ENCODE results near the gene CTR9. TPM values are rescaled to one million over a fixed set of nuclear protein-coding genes. Genes with fewer than 3 reads are reported as not detected.

Gene CTR9
- total and polyA plus RNA-seq, 9 of the 15 experiments (the other 6 are each of a cell fraction or from before 2014, with no cell fraction given), result 25.4 to 79.3 (median 47.3) TPM

DNA sequence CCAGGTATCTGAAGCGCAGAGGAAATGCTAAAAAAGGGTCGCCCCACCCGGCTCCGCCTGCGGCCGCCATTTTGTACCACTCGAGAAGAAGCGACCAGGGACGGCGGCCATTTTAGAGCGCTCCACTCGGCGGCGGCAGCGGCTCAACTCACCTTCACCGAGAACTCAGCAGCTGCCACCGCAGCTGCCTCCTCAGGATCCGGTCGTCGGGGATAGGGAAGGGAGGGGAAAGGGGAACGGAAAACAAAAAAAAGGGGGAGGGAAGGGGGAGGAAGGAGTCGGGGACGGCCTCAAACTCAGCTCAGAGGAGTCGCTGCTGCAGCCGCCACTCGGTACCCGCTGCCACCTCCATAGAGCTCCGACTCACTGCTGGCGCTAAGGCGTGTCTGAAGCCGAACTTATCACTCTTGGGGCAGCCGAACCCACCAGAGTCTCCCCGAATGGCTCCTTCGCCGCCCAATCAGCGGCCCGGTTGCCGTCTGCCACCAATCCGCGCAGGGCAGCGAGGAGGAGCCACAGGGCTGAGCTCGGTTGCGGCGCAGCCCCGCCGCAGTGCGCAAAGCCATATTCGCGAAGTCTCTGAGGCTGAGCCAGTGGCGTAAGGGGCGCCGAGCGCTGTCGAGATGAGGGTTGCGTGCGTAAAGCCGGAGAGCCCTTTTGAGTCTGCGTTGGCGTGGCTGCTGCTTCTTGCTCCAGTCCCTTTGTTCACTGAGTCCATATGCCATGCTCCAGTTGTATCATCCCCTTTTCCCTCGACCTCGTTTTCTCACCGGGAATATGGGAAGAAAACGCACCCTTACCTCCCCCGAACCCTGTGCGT, 57.7 kb downstream of the CTR9 start, which contains the start of gene EIF4G2 (continued):
- TF ChIP-seq, protein P1, sequence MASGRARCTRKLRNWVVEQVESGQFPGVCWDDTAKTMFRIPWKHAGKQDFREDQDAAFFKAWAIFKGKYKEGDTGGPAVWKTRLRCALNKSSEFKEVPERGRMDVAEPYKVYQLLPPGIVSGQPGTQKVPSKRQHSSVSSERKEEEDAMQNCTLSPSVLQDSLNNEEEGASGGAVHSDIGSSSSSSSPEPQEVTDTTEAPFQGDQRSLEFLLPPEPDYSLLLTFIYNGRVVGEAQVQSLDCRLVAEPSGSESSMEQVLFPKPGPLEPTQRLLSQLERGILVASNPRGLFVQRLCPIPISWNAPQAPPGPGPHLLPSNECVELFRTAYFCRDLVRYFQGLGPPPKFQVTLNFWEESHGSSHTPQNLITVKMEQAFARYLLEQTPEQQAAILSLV (tag; IDR thresholded peaks at IDR 0.05), result no peak
- TF ChIP-seq SAFB (IDR thresholded peaks at IDR 0.05; ENCODE audit: borderline replicate concordance, low read depth, low read length) (no peak), FOXK1 (CRISPR knock-in tag; IDR thresholded peaks at IDR 0.05; ENCODE audit: borderline replicate concordance) (no peak), ZNF707 (CRISPR knock-in tag; conservative IDR thresholded peaks at IDR 0.05) (no peak), ZSCAN29 (IDR thresholded peaks at IDR 0.05) (no peak; the same call in 1 of the 2 replicates), SMARCC2 (IDR thresholded peaks at IDR 0.05; ENCODE audit: low read depth) (0 out of 2 replicates have a peak, but pooled peaks have one; percentile 18), PCBP1 (IDR thresholded peaks at IDR 0.05; ENCODE audit: low read depth, low read length, poor library complexity, severe bottlenecking) (peak; percentile 98), ZNF445 (CRISPR knock-in tag; IDR thresholded peaks at IDR 0.05; ENCODE audit: low read depth) (0 out of 2 replicates have a peak, but pooled peaks have one; percentile 33), CEBPB (tag; IDR thresholded peaks at IDR 0.05) (0 out of 2 replicates have a peak, but pooled peaks have one; percentile 7), BRF1 (IDR thresholded peaks at IDR 0.05; ENCODE audit: borderline replicate concordance, extremely low read depth, insufficient read length) (no peak), TSC22D4 (tag; IDR thresholded peaks at IDR 0.05) (no peak), ZNF695 (CRISPR knock-in tag; IDR thresholded peaks at IDR 0.05) (no peak), ZSCAN32 (CRISPR knock-in tag; IDR thresholded peaks at IDR 0.05) (peak; percentile 38; the same call in 1 of the 2 replicates), FOXA1 (IDR thresholded peaks at IDR 0.05; ENCODE audit: borderline replicate concordance) (no peak), MAZ (CRISPR knock-in tag; conservative IDR thresholded peaks at IDR 0.05 in 1 of 2, IDR thresholded peaks at IDR 0.05 in 1 of 2) (peak; percentile 14 to 59), POU5F1 (IDR thresholded peaks at IDR 0.05; ENCODE audit: borderline replicate concordance, low read depth, low read length, partially characterized antibody) (no peak)
- TF ChIP-seq, protein P2, sequence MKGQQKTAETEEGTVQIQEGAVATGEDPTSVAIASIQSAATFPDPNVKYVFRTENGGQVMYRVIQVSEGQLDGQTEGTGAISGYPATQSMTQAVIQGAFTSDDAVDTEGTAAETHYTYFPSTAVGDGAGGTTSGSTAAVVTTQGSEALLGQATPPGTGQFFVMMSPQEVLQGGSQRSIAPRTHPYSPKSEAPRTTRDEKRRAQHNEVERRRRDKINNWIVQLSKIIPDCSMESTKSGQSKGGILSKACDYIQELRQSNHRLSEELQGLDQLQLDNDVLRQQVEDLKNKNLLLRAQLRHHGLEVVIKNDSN (CRISPR knock-in tag; IDR thresholded peaks at IDR 0.05), result no peak; the same call in 1 of the 2 replicates
- TF ChIP-seq, protein P3, sequence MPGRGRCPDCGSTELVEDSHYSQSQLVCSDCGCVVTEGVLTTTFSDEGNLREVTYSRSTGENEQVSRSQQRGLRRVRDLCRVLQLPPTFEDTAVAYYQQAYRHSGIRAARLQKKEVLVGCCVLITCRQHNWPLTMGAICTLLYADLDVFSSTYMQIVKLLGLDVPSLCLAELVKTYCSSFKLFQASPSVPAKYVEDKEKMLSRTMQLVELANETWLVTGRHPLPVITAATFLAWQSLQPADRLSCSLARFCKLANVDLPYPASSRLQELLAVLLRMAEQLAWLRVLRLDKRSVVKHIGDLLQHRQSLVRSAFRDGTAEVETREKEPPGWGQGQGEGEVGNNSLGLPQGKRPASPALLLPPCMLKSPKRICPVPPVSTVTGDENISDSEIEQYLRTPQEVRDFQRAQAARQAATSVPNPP (IDR thresholded peaks at IDR 0.05; ENCODE audit: borderline replicate concordance, insufficient read depth, insufficient read length), result no peak
- TF ChIP-seq, protein P4, sequence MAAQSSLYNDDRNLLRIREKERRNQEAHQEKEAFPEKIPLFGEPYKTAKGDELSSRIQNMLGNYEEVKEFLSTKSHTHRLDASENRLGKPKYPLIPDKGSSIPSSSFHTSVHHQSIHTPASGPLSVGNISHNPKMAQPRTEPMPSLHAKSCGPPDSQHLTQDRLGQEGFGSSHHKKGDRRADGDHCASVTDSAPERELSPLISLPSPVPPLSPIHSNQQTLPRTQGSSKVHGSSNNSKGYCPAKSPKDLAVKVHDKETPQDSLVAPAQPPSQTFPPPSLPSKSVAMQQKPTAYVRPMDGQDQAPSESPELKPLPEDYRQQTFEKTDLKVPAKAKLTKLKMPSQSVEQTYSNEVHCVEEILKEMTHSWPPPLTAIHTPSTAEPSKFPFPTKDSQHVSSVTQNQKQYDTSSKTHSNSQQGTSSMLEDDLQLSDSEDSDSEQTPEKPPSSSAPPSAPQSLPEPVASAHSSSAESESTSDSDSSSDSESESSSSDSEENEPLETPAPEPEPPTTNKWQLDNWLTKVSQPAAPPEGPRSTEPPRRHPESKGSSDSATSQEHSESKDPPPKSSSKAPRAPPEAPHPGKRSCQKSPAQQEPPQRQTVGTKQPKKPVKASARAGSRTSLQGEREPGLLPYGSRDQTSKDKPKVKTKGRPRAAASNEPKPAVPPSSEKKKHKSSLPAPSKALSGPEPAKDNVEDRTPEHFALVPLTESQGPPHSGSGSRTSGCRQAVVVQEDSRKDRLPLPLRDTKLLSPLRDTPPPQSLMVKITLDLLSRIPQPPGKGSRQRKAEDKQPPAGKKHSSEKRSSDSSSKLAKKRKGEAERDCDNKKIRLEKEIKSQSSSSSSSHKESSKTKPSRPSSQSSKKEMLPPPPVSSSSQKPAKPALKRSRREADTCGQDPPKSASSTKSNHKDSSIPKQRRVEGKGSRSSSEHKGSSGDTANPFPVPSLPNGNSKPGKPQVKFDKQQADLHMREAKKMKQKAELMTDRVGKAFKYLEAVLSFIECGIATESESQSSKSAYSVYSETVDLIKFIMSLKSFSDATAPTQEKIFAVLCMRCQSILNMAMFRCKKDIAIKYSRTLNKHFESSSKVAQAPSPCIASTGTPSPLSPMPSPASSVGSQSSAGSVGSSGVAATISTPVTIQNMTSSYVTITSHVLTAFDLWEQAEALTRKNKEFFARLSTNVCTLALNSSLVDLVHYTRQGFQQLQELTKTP (IDR thresholded peaks at IDR 0.05; ENCODE audit: low read depth in 1 of 2, partially characterized antibody in 2 of 2), result peak; percentile 77 to 92
